Measurements from ENCODE around the gene SLC22A4.

SLC22A4 gene

DNA sequence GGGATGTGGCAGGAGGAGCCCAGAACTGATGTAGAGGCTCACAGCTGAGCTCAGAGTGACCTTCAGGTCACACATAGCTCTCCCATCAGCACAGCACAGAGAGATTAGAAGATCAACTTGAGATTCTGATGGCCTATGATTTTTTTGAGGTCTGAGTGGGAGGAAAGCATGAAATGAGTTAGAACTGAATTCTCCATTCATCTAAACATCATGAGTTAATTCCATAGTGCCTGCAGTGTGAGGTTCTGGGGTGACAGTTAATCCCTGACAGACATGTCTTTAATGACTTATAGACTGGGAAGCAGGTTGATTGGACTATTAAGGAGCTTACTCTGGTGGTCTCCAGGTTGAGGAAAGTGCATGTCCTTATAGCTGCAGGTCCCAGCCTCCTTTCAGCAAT lies 97.7 kb downstream of the SLC22A4 start:
- no peak for DNase-seq (ENCODE audit: low read depth in 2 of 2, low spot score in 1 of 2)

DNA sequence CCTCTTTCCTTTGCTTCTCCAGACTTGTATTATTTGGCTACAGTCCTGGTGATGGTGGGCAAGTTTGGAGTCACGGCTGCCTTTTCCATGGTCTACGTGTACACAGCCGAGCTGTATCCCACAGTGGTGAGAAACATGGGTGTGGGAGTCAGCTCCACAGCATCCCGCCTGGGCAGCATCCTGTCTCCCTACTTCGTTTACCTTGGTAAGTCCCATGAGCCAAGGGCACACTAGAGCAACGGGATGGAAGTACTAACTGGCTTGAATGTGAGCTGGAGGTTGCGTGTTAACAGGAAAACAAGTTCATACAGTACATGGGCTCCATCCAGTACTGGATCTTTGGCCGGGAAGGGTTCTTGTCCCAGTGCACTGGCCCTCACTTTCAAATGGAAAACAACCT lies 98.2 kb downstream of the SLC22A4 start:
- no peak for DNase-seq (ENCODE audit: low read depth in 2 of 2, low spot score in 1 of 2)

DNA sequence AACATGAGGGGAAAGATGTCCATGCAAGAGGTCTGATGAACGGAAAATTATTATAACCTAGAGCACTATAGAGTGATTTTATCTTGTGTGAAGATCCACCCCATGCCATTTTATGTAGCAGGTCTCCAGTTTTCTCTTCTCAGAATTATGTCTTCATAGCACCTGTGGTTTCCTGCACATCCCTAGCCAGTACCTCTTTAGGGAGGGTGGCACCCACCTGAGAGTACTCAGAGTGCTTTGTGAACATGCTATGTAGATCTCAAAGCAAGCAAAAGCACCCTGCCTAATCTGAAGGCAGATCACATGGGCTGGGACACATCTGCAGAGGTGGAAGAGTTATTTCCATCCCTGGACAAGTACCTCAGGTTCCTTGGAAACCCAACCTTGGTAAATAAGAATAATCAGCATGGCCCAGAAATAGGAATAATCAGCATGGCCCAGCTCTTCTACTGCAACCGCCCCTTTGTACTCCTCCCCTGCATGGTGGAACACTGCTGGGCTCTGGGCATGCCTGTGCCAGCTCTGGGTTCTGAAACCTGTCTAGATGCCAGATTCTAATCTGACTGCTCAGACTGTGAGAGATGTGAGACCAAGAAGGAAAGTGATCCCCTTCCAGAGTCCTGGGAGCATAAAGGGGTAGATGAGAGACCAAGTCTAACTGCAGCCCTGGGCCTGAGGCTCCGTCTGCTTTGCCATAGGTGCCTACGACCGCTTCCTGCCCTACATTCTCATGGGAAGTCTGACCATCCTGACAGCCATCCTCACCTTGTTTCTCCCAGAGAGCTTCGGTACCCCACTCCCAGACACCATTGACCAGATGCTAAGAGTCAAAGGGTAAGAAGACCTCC lies 99.0 kb downstream of the SLC22A4 start:
- DNase-seq (ENCODE audit: low read depth in 2 of 2, low spot score in 1 of 2), result no peak

Data from stimulated activated CD8-positive, alpha-beta memory T cell treated with anti-CD3 and anti-CD28 coated beads, Interleukin-4, amount 100 ng/mL, for 1 hour (primary cell).